Transverse colon (tissue), 4 donors: ENCODE measurements around the gene SMARCE1. TPM values are rescaled to one million over a fixed set of nuclear protein-coding genes. Genes with fewer than 3 reads are reported as not detected.

ENCODE experiments used
- DNase-seq: peaks from one replicate; pipeline ENCODE4 v3.0.0-alpha.2; 2019
- H3K27ac ChIP-seq, 4 donors: fragments of 200-600 bp; sonication (generic); 2 replicates each; pipeline ENCODE4 v1.5.1; 2016 to 2018; ENCODE audit warnings: inconsistent platforms in 4 of 4
- H3K27me3 ChIP-seq: fragments of 200-600 bp; sonication (generic); 2 replicates; pipeline ENCODE4 v1.5.1; 2017; ENCODE audit warnings: inconsistent platforms
- H3K36me3 ChIP-seq, 4 donors: fragments of 200-600 bp; sonication (generic); 2 replicates each; pipeline ENCODE4 v1.5.1; 2017 to 2019; ENCODE audit warnings: inconsistent platforms in 4 of 4
- H3K4me1 ChIP-seq, 4 donors: fragments of 200-600 bp; sonication (generic); 2 replicates each; pipeline ENCODE4 v1.5.1; 2017 to 2020; ENCODE audit warnings: inconsistent platforms in 4 of 4
- H3K4me3 ChIP-seq, 4 donors: fragments of 200-600 bp; sonication (generic); 1 replicate in 1 of 4; 2 replicates in 3 of 4; pipeline versions ENCODE4 v1.5.1 to v1.6.1; 2017 to 2019; ENCODE audit warnings: inconsistent platforms in 4 of 4
- H3K9me3 ChIP-seq, 2 donors: fragments of 200-600 bp; sonication (generic); 2 replicates each; pipeline ENCODE4 v1.5.1; 2017 to 2019; ENCODE audit warnings: inconsistent platforms in 2 of 2
- CTCF ChIP-seq, 5 experiments: fragments of 200-600 bp in 3 of 5; fragments of 450-650 bp in 2 of 5; sonication (generic) in 3 of 5; IDR thresholded peaks; 1 replicate in 2 of 5; 2 replicates in 3 of 5; pipeline ENCODE4 v1.5.1; 2016 to 2017; ENCODE audit warnings: antibody characterized with exemption in 5 of 5, inconsistent platforms in 3 of 5, mild to moderate bottlenecking in 2 of 5, moderate library complexity in 1 of 5
- EP300 ChIP-seq: sonication (generic); formaldehyde crosslinking; IDR thresholded peaks from one replicate; pipeline ENCODE4 v1.6.1; 2017; ENCODE audit warnings: antibody characterized with exemption, low read depth
- POLR2A ChIP-seq: fragments of 450-650 bp; IDR thresholded peaks from one replicate; pipeline ENCODE4 v1.6.1; 2016; ENCODE audit warnings: antibody characterized with exemption, mild to moderate bottlenecking, moderate library complexity
- POLR2AphosphoS5 ChIP-seq, 3 donors: sonication (generic); formaldehyde crosslinking; IDR thresholded peaks; one replicate each; pipeline ENCODE4 v1.6.1; 2016; ENCODE audit warnings: antibody characterized with exemption in 3 of 3
- WGBS, 2 donors: methylation state at CpG; one replicate each; pipeline ENCODE4 v1.1.5; 2018; ENCODE audit warnings: low coverage in 1 of 2; 5-methylcytosine and 5-hydroxymethylcytosine counted together
- in situ Hi-C, 4 donors: fragments of 200-750 bp; cut with MboI; loops; one replicate each; pipeline versions ENCODE4 v1.15.0 to v1.15.1; 2017; ENCODE audit warnings: low sequenced_read_pairs in 3 of 4, low pct_ligation_motif_present in 1 of 4, low pct_unique_long_range_greater_than_20kb in 1 of 4
- intact Hi-C: fragments of 100-400 bp; cut with DNase I; formaldehyde crosslinking; loops from one replicate; pipeline ENCODE4 v1.15.1; 2023; ENCODE audit warnings: low total_unique reads
- total RNA-seq, 4 donors: library from RNA; depleted of rRNA; stranded (reverse); fragments of >200 nt; gene quantifications; one replicate each; pipeline ENCODE4 v1.1.0, GENCODE V29; 2016

Gene SMARCE1
- total RNA-seq, 4 donors from 2014 or later, result 43.0 to 87.2 (median 61.6) TPM

- in situ Hi-C loops (no loop called here), intact Hi-C loops (no loop called here)
- Histone ChIP-seq H3K9me3 (no peaks in the 10 kb centered on the region), H3K36me3 (no peaks in the 10 kb centered on the region), H3K27ac (no peak overlapping the region), H3K4me3 (no peak overlapping the region), H3K27me3 (peaks cover 51% of the 10 kb centered on the region), H3K4me1 (no peaks in the 10 kb centered on the region)
- DNase-seq, result no peak
- no peak for TF ChIP-seq EP300
- TF ChIP-seq POLR2A, result no peak
- TF ChIP-seq POLR2AphosphoS5 (IDR thresholded peaks at IDR 0.05), result no peak
- no peak for TF ChIP-seq CTCF (IDR thresholded peaks at IDR 0.05)
These were observed 33.4 kb upstream of the SMARCE1 start for GRCh38 chr17:40680998-40681397.

- DNase-seq, result no peak
- H3K36me3 ChIP-seq, result no peaks in the 10 kb centered on the region
- intact Hi-C loops, result no loop called here
- WGBS, 2 donors, result 50 to 73% methylated on average over 2 of the region's 2 CpGs
- peaks cover 64% of the 10 kb centered on the region for H3K27me3 ChIP-seq
- H3K4me3 ChIP-seq, result no peak overlapping the region
- in situ Hi-C loops, result no loop called here
- no peaks in the 10 kb centered on the region for H3K9me3 ChIP-seq
- H3K27ac ChIP-seq, result no peak overlapping the region
- TF ChIP-seq POLR2AphosphoS5 (IDR thresholded peaks at IDR 0.05) (no peak), POLR2A (no peak), EP300 (no peak)
- no peaks in the 10 kb centered on the region for H3K4me1 ChIP-seq
These were observed 31.9 kb upstream of the SMARCE1 start for GRCh38 chr17:40679523-40679907.

- Histone ChIP-seq H3K27ac (no peak overlapping the region), H3K27me3 (peaks cover 67% of the 10 kb centered on the region), H3K36me3 (no peaks in the 10 kb centered on the region), H3K9me3 (no peaks in the 10 kb centered on the region), H3K4me3 (no peak overlapping the region), H3K4me1 (no peaks in the 10 kb centered on the region)
- no peak for DNase-seq
- 41 to 47% methylated on average over 4 of the region's 4 CpGs for WGBS, 2 donors
- TF ChIP-seq POLR2AphosphoS5 (IDR thresholded peaks at IDR 0.05), result no peak
- TF ChIP-seq CTCF (IDR thresholded peaks at IDR 0.05), result no peak
- TF ChIP-seq POLR2A, result no peak
- no peak for TF ChIP-seq EP300
- intact Hi-C loops (no loop called here), in situ Hi-C loops (no loop called here)
These were observed 31.4 kb upstream of the SMARCE1 start for GRCh38 chr17:40678902-40679522.

GRCh38 chr17:40675905-40676304 lies 28.3 kb upstream of the SMARCE1 start:
- peaks cover 70% of the 10 kb centered on the region for H3K27me3 ChIP-seq
- WGBS, 2 donors, result 82 to 85% methylated on average over 4 of the region's 4 CpGs
- H3K36me3 ChIP-seq, result no peaks in the 10 kb centered on the region
- no peak for DNase-seq
- TF ChIP-seq EP300, result no peak
- TF ChIP-seq CTCF (IDR thresholded peaks at IDR 0.05), result no peak
- TF ChIP-seq POLR2A, result no peak
- no peak for TF ChIP-seq POLR2AphosphoS5 (IDR thresholded peaks at IDR 0.05)
- H3K4me1 ChIP-seq, result no peaks in the 10 kb centered on the region
- H3K9me3 ChIP-seq, result no peaks in the 10 kb centered on the region
- intact Hi-C loops (no loop called here), in situ Hi-C loops (no loop called here)
- no peak overlapping the region for H3K4me3 ChIP-seq
- no peak overlapping the region for H3K27ac ChIP-seq

- 91 to 100% methylated on average over 2 of the region's 2 CpGs for WGBS, 2 donors
These were observed 25.0 kb upstream of the SMARCE1 start for GRCh38 chr17:40672654-40673053.

More at GRCh38 chr17:40672654-40673053, 25.0 kb upstream of the SMARCE1 start:
- H3K27ac ChIP-seq, result no peak overlapping the region
- H3K36me3 ChIP-seq, result no peaks in the 10 kb centered on the region
- no peaks in the 10 kb centered on the region for H3K4me1 ChIP-seq
- in situ Hi-C loops, result no loop called here
- TF ChIP-seq EP300 (no peak), POLR2A (no peak), POLR2AphosphoS5 (IDR thresholded peaks at IDR 0.05) (no peak), CTCF (IDR thresholded peaks at IDR 0.05) (no peak)
- no peaks in the 10 kb centered on the region for H3K9me3 ChIP-seq
- no peak for DNase-seq
- H3K4me3 ChIP-seq, result no peak overlapping the region
- intact Hi-C loops, result no loop called here
- H3K27me3 ChIP-seq, result peaks cover 39% of the 10 kb centered on the region
